Body of pancreas (tissue), 4 donors: ENCODE results near the gene AK1. TPM values are rescaled to one million over a fixed set of nuclear protein-coding genes. Genes with fewer than 3 reads are reported as not detected.
"Not testable (repeated sequence)": the region's sequence is repeated elsewhere in the genome, so short reads cannot be mapped to it uniquely, and the experiment has no call there.

Source experiments
- ATAC-seq: fragments of 150-250 bp; one replicate; pipeline ENCODE4 v1.9.1; 2016
- DNase-seq, 4 donors: peaks; one replicate each; pipeline ENCODE4 v3.0.0-alpha.2; 2019
- H3K27ac ChIP-seq, 4 donors: fragments of 200-600 bp; sonication (generic); 1 replicate in 3 of 4; 2 replicates in 1 of 4; pipeline versions ENCODE4 v1.5.1 to v1.6.1; 2016 to 2019; ENCODE audit warnings: mild to moderate bottlenecking in 1 of 4, mixed read lengths in 1 of 4, moderate library complexity in 1 of 4
- H3K27me3 ChIP-seq, 2 donors: fragments of 200-600 bp; sonication (generic); one replicate each; pipeline ENCODE4 v1.6.0; 2016; ENCODE audit warnings: mild to moderate bottlenecking in 1 of 2
- H3K36me3 ChIP-seq, 2 donors: fragments of 200-600 bp; sonication (generic); replicated peaks in 1 of 2; 2 replicates each; pipeline ENCODE4 v1.5.1; 2016; ENCODE audit warnings: low read depth in 2 of 2; ENCODE audit not compliant: insufficient read depth in 1 of 2
- H3K4me1 ChIP-seq: fragments of 200-600 bp; sonication (generic); one replicate; pipeline ENCODE4 v1.6.0; 2016
- H3K4me3 ChIP-seq, 2 donors: fragments of 200-600 bp; sonication (generic); 1 replicate in 1 of 2; 2 replicates in 1 of 2; pipeline ENCODE4 v1.5.1; 2016 to 2019
- H3K9me3 ChIP-seq, 3 donors: fragments of 200-600 bp; sonication (generic); 1 replicate in 2 of 3; 2 replicates in 1 of 3; pipeline ENCODE4 v1.5.1; 2016
- CTCF ChIP-seq, 7 experiments: fragments of 450-650 bp in 4 of 7; fragments of 200-600 bp in 3 of 7; sonication (generic) in 3 of 7; IDR thresholded peaks; one replicate each; pipeline ENCODE4 v1.5.1; 2016 to 2019; ENCODE audit warnings: antibody characterized with exemption in 7 of 7
- POLR2A ChIP-seq, 3 donors: fragments of 450-650 bp; IDR thresholded peaks; one replicate each; pipeline ENCODE4 v1.6.1; 2016; ENCODE audit warnings: antibody characterized with exemption in 3 of 3, mild to moderate bottlenecking in 2 of 3
- WGBS, 2 donors: methylation state at CpG; one replicate each; pipeline ENCODE4 v1.1.5; 2017; 5-methylcytosine and 5-hydroxymethylcytosine counted together
- intact Hi-C: fragments of 100-400 bp; cut with DNase I; formaldehyde crosslinking; loops from one replicate; pipeline ENCODE4 v1.15.1; 2023
- total RNA-seq, 2 donors: library from RNA; depleted of rRNA; stranded (reverse); fragments of >200 nt; gene quantifications; one replicate each; pipeline ENCODE4 v1.1.0, GENCODE V29; 2016

The AK1 gene
- total RNA-seq, 2 donors from 2014 or later: 8.8 to 23.7 TPM

- H3K36me3 ChIP-seq: no peaks in the 10 kb centered on the region
- TF ChIP-seq POLR2A (IDR thresholded peaks at IDR 0.05) (no peak), CTCF (IDR thresholded peaks at IDR 0.05) (no peak)
- peak in 1 of 4 donors; percentile 16 for DNase-seq
- H3K27me3 ChIP-seq: no peaks in the 10 kb centered on the region
- ATAC-seq: peak; percentile 7
- intact Hi-C loops: no loop called here
- H3K4me1 ChIP-seq: peaks cover 22% of the 10 kb centered on the region
- WGBS, 2 donors: 72 to 81% methylated on average over 15 to 16 of the region's 16 CpGs
- no peak overlapping the region for H3K4me3 ChIP-seq
- peak overlapping the region in 3 of 4 donors; percentile 0 to 65 (median 53) for H3K27ac ChIP-seq
- H3K9me3 ChIP-seq: peaks cover 0 to 7% (median 0%) of the 10 kb centered on the region in 3 donors
Observed at GRCh38 chr9:127844821-127845359, 32.6 kb downstream of the AK1 start.

DNA sequence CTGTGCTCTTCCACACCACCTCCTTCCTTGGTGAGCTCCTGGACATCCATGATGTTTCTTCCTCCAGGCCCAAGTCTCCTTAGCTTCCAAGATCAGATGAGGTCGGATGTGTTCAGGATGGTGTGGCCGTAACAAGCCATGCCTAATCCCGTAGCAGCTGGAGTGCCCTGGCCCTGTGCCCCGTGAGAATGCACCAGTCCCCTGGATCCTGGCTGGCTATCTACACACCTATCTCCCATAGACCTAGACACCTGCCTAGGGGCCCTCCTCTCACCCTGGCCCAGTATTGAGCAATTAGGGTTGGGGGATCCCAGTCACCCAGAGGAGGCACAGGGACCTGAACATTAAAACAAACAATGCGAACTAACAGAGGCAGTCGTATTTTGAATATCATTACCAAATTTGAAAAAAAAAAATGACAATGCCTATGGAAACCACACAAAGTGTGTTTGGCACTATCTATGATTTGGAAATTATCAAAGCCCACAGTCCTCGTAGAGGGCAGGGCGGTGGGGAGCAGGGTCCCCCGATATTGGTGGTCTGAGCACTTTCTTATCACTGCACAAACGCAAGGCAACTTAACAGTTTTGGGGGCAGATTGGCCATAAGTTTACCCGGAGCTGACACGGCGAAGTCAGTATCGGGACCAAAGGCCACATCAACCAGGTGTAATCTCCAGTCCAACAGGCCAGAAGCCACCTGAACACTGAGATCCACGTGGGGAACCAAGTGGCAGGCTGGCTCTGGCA lies 36.2 kb downstream of the AK1 start:
- peak overlapping the region in 1 of 4 donors; percentile 74 for H3K27ac ChIP-seq
- intact Hi-C loops: no loop called here

DNA sequence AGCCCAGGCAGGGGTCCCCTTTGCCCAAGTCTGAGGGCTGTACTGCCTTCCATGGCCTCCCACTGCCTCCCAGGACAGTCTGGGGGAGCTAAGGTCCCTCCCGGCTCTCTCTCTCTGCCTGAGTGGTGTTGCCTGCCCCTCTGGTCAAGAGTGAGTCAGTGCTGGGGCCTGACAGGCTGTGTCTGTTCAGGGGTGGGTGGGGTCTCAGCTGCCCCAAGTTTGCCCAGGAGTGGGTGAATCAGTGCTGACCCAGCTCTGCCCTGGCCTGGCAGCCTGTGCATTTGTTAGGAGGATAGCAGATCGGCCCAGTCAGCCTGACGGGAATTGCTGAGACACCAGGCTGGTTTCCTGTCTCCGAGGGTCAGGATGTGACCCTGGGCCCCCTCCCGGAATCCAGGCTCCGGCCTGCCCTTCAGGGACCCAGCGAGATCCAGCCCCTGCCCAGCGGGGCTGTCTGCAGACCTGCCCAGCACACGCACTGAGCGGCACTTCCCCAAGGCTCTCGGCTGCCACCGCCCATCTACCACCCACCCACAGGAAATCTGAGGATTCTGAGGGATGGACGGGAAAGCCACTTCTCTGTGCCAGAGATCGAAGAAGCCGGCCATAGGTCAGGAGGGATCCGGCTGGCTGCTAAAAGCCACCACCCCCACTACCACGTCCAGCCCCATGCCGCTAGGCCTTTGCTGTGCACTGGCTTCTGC lies 38.9 kb downstream of the AK1 start:
- H3K4me1 ChIP-seq: peaks cover 52% of the 10 kb centered on the region
- H3K27me3 ChIP-seq: no peaks in the 10 kb centered on the region
- H3K9me3 ChIP-seq: no peaks in the 10 kb centered on the region
- DNase-seq (peak; percentile 47 to 81 (median 50)), ATAC-seq (peak; percentile 36)
- 50 to 77% methylated on average over 5 to 18 of the region's 18 CpGs for WGBS, 2 donors
- no peak overlapping the region for H3K4me3 ChIP-seq
- intact Hi-C loops: no loop called here
- H3K27ac ChIP-seq: peak overlapping the region; percentile 28 to 74 (median 57)
- H3K36me3 ChIP-seq: no peaks in the 10 kb centered on the region
- no peak for TF ChIP-seq CTCF (IDR thresholded peaks at IDR 0.05)
- TF ChIP-seq POLR2A (IDR thresholded peaks at IDR 0.05): peak in 2 of 3 donors; percentile 51 to 61

More for the DNA sequence above, 36.2 kb downstream of the AK1 start:
- ATAC-seq: no peak
- 85 to 90% methylated on average over 9 to 15 of the region's 15 CpGs for WGBS, 2 donors
- no peak for DNase-seq
- no peak overlapping the region for H3K4me3 ChIP-seq
- TF ChIP-seq POLR2A (IDR thresholded peaks at IDR 0.05) (no peak), CTCF (IDR thresholded peaks at IDR 0.05) (no peak)
- H3K36me3 ChIP-seq: no peaks in the 10 kb centered on the region
- H3K27me3 ChIP-seq: no peaks in the 10 kb centered on the region
- no peaks in the 10 kb centered on the region for H3K9me3 ChIP-seq
- peaks cover 47% of the 10 kb centered on the region for H3K4me1 ChIP-seq

GRCh38 chr9:127837346-127837745 lies 40.1 kb downstream of the AK1 start:
- WGBS, 2 donors: 52 to 63% methylated on average over 3 to 4 of the region's 4 CpGs

DNA sequence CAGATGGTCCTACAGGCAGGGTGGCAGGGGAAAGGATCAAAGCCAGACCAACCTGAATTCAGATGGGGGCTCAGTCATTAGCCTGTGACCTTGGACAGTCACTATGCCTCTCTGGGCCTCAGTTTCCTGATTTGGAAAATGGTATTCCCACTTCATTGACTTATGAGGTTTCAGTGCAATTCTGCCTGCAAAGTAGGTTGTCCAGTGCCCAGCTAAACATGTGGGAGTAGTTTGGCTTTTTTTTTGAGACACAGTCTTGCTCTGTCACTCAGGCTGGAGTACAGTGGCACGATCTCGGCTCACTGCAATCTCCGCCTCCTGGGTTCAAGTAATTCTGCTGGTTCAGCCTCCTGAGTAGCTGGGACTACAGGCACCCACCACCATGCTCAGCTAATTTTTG lies 40.9 kb downstream of the AK1 start:
- H3K9me3 ChIP-seq, H3K36me3 ChIP-seq, ATAC-seq, DNase-seq, H3K4me3 ChIP-seq, H3K27me3 ChIP-seq, intact Hi-C loops: not testable (repeated sequence)
- H3K4me1 ChIP-seq: peaks cover 66% of the 10 kb centered on the region
- 95 to 100% methylated on average over 3 of the region's 3 CpGs for WGBS, 2 donors
- H3K27ac ChIP-seq: peak overlapping the region in 3 of 4 donors; percentile 24 to 80 (median 74)

More at GRCh38 chr9:127837346-127837745, 40.1 kb downstream of the AK1 start:
- ATAC-seq (no peak), DNase-seq (no peak)
- peaks cover 60% of the 10 kb centered on the region for H3K4me1 ChIP-seq
- H3K36me3 ChIP-seq: no peaks in the 10 kb centered on the region
- intact Hi-C loops: no loop called here
- TF ChIP-seq CTCF (IDR thresholded peaks at IDR 0.05) (no peak), POLR2A (IDR thresholded peaks at IDR 0.05) (no peak)
- H3K27ac ChIP-seq: peak overlapping the region in 3 of 4 donors; percentile 28 to 80 (median 74)
- no peaks in the 10 kb centered on the region for H3K27me3 ChIP-seq
- H3K9me3 ChIP-seq: no peaks in the 10 kb centered on the region
- no peak overlapping the region for H3K4me3 ChIP-seq
